Measurements from ENCODE around the gene HOXA10. TPM values are rescaled to one million over a fixed set of nuclear protein-coding genes. Genes with fewer than 3 reads are reported as not detected.

HOXA10 gene
- total and polyA plus RNA-seq, 2 donors (not counting 1 experiment from before 2014, with no cell fraction given): 0.17 to 1.00 TPM

GRCh38 chr7:27171637-27172314 is 2.3 kb downstream of the HOXA10 start:
- Histone ChIP-seq H3K4me1 (ENCODE audit: control insufficient read depth, extremely low read depth, insufficient read depth, low read length) (no peaks in the 10 kb centered on the region), H3K9me3 (ENCODE audit: control insufficient read depth, insufficient read depth, low read depth, low read length) (no peaks in the 10 kb centered on the region), H3K27ac (ENCODE audit: insufficient read depth, low read length) (no peak overlapping the region), H2AFZ (ENCODE audit: low read length) (no peak overlapping the region), H3K79me2 (ENCODE audit: control insufficient read depth, insufficient read depth, low read length) (no peaks in the 10 kb centered on the region), H3K4me2 (ENCODE audit: extremely low read depth, insufficient read depth, low read length) (no peak overlapping the region), H3K27me3 (ENCODE audit: control insufficient read depth, insufficient read depth, low read length) (peaks cover 86% of the 10 kb centered on the region), H3K9ac (ENCODE audit: insufficient read depth, low read length) (no peak overlapping the region), H3K36me3 (ENCODE audit: control insufficient read depth, insufficient read depth, low read length) (no peaks in the 10 kb centered on the region), H4K20me1 (ENCODE audit: control insufficient read depth, extremely low read depth, insufficient read depth, low read length) (no peaks in the 10 kb centered on the region), H3K4me3 (replicated peaks in 1 of 4; ENCODE audit: control extremely low read depth in 1 of 4, insufficient read depth in 1 of 4, low read depth in 3 of 4, low read length in 4 of 4) (no peak overlapping the region)
- TF ChIP-seq EZH2 (IDR thresholded peaks at IDR 0.05; ENCODE audit: low read length, missing control alignments) (peak; percentile 80), CTCF (conservative IDR thresholded peaks at IDR 0.05 in 1 of 2, IDR thresholded peaks at IDR 0.05 in 1 of 2; ENCODE audit: low read depth in 1 of 2, low read length in 2 of 2) (no peak)
- no peak for DNase-seq (ENCODE audit: low read depth in 2 of 2)

- H3K9ac ChIP-seq (ENCODE audit: insufficient read depth, low read length): no peak overlapping the region
- no peak overlapping the region for H2AFZ ChIP-seq (ENCODE audit: low read length)
- no peaks in the 10 kb centered on the region for H3K9me3 ChIP-seq (ENCODE audit: control insufficient read depth, insufficient read depth, low read depth, low read length)
- no peaks in the 10 kb centered on the region for H3K79me2 ChIP-seq (ENCODE audit: control insufficient read depth, insufficient read depth, low read length)
- no peaks in the 10 kb centered on the region for H3K4me1 ChIP-seq (ENCODE audit: control insufficient read depth, extremely low read depth, insufficient read depth, low read length)
- no peaks in the 10 kb centered on the region for H3K36me3 ChIP-seq (ENCODE audit: control insufficient read depth, insufficient read depth, low read length)
- no peak overlapping the region for H3K4me3 ChIP-seq (replicated peaks in 1 of 4; ENCODE audit: control extremely low read depth in 1 of 4, insufficient read depth in 1 of 4, low read depth in 3 of 4, low read length in 4 of 4)
- TF ChIP-seq EZH2 (IDR thresholded peaks at IDR 0.05; ENCODE audit: low read length, missing control alignments) (no peak), CTCF (conservative IDR thresholded peaks at IDR 0.05 in 1 of 2, IDR thresholded peaks at IDR 0.05 in 1 of 2; ENCODE audit: low read depth in 1 of 2, low read length in 2 of 2) (no peak)
- DNase-seq (ENCODE audit: low read depth in 2 of 2): no peak
- no peaks in the 10 kb centered on the region for H4K20me1 ChIP-seq (ENCODE audit: control insufficient read depth, extremely low read depth, insufficient read depth, low read length)
- no peak overlapping the region for H3K4me2 ChIP-seq (ENCODE audit: extremely low read depth, insufficient read depth, low read length)
- no peak overlapping the region for H3K27ac ChIP-seq (ENCODE audit: insufficient read depth, low read length)
- peaks cover 88% of the 10 kb centered on the region for H3K27me3 ChIP-seq (ENCODE audit: control insufficient read depth, insufficient read depth, low read length)
Measured at GRCh38 chr7:27171325-27171636, 2.8 kb downstream of the HOXA10 start.

- Histone ChIP-seq H3K79me2 (ENCODE audit: control insufficient read depth, insufficient read depth, low read length) (no peaks in the 10 kb centered on the region), H3K27ac (ENCODE audit: insufficient read depth, low read length) (no peak overlapping the region), H3K4me1 (ENCODE audit: control insufficient read depth, extremely low read depth, insufficient read depth, low read length) (no peaks in the 10 kb centered on the region), H3K9ac (ENCODE audit: insufficient read depth, low read length) (no peak overlapping the region), H3K9me3 (ENCODE audit: control insufficient read depth, insufficient read depth, low read depth, low read length) (no peaks in the 10 kb centered on the region), H2AFZ (ENCODE audit: low read length) (no peak overlapping the region), H3K4me2 (ENCODE audit: extremely low read depth, insufficient read depth, low read length) (no peak overlapping the region), H4K20me1 (ENCODE audit: control insufficient read depth, extremely low read depth, insufficient read depth, low read length) (no peaks in the 10 kb centered on the region), H3K27me3 (ENCODE audit: control insufficient read depth, insufficient read depth, low read length) (peaks cover 88% of the 10 kb centered on the region), H3K36me3 (ENCODE audit: control insufficient read depth, insufficient read depth, low read length) (no peaks in the 10 kb centered on the region), H3K4me3 (replicated peaks in 1 of 4; ENCODE audit: control extremely low read depth in 1 of 4, insufficient read depth in 1 of 4, low read depth in 3 of 4, low read length in 4 of 4) (no peak overlapping the region)
- no peak for DNase-seq (ENCODE audit: low read depth in 2 of 2)
- TF ChIP-seq EZH2 (IDR thresholded peaks at IDR 0.05; ENCODE audit: low read length, missing control alignments) (no peak), CTCF (conservative IDR thresholded peaks at IDR 0.05 in 1 of 2, IDR thresholded peaks at IDR 0.05 in 1 of 2; ENCODE audit: low read depth in 1 of 2, low read length in 2 of 2) (no peak)
Measured at GRCh38 chr7:27170426-27171324, 3.4 kb downstream of the HOXA10 start.
